ENCODE results near the gene ZNF417. TPM values are rescaled to one million over a fixed set of nuclear protein-coding genes. Genes with fewer than 3 reads are reported as not detected.
"Not testable (repeated sequence)": the region's sequence is repeated elsewhere in the genome, so short reads cannot be mapped to it uniquely, and the experiment has no call there.

Gene ZNF417
- polyA plus RNA-seq, 3 donors, result 2.2 to 2.6 (median 2.5) TPM

DNA sequence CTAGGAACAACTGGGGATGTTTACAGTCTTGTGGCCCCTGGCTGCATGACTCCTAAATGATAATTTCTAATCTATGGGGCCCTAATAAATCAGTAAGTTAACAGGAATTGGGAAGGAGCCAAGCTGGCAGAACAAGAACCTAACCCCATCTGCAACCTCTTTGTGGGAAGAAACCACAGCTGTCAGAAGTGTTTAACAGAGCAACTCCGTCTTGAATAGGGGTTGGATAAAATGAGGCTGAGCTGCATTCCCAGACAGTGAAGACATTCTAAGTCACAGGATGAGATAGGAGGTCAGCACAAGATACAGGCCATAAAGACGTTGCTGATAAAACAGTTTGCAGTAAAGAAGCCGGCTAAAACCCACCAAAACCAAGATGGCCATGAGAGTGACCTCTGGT, 25.7 kb downstream of the ZNF417 start:
- 44 to 60% (median 58%) methylated on average over 3 of the region's 3 CpGs for WGBS, 3 donors

DNA sequence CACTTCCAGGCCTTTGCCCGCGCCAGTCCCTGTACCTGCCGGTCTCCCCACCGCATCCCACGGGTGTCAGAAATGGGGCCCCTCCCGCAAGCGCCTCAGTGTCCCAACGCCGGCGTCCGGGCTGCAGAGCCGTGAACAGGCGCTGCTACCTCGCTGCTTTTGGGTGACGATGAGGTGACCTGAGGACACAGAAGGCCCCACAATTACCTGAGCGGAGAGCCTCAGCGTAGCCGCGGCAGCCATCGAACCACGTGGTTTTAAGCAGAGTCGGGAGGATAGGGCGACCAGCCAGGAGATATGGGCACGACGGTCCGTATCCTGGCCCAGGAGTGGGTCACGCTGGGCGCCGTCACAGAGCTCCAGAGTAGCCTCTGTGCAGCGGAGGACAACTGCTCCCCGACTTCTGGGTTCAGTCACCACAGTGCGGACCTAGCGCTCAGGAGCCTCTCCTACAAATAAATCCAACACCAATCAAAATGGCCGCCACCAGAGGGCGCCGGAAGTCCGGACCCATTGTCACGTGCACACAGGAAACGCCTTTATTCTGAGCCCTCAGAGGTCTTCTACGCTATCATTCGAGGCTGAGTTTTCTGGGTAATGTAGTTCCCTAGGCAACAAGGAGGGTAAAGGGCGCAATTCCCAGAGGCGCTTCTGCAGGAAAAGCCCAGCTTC, 27.7 kb downstream of the ZNF417 start, which contains the start of gene ZNF814:
Gene ZNF814, minus strand, starts transcription at position 478 of the 672 bp plus-strand sequence. Its CDS starts 235 bp downstream, at position 243.
- 1 to 4% (median 2%) methylated on average over 42 to 43 of the region's 43 CpGs for WGBS, 3 donors
- no peak within 1 kb of the TSS for H3K27ac ChIP-seq (ENCODE audit: low read depth, low read length)

More for the DNA sequence above, 25.7 kb downstream of the ZNF417 start:
- H3K27ac ChIP-seq (ENCODE audit: low read depth, low read length), result not testable (repeated sequence)

DNA sequence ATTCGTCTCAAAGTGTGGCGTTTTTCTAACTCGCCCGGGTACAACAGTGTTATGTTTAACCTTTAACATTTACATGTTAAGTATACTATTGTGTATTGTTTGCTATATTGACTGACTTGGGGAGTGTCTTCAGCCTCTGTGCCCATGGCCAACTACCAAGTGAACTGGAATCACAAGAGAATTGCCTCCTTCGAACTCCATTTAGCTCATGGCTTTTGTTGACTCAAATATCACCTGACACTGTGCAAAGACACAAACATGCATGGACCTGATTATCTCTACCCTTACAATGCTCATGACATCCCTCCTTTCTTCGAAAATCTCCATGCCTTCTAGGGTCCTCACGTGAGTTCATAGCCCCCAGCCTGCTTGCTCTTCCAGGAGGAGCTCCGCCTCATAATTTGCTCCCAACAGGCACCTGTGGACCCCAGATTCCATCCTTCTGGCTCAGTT, 28.3 kb downstream of the ZNF417 start:
- H3K27ac ChIP-seq (ENCODE audit: low read depth, low read length), result no peak overlapping the region
- 6 to 12% (median 9%) methylated on average over 8 of the region's 8 CpGs for WGBS, 3 donors

DNA sequence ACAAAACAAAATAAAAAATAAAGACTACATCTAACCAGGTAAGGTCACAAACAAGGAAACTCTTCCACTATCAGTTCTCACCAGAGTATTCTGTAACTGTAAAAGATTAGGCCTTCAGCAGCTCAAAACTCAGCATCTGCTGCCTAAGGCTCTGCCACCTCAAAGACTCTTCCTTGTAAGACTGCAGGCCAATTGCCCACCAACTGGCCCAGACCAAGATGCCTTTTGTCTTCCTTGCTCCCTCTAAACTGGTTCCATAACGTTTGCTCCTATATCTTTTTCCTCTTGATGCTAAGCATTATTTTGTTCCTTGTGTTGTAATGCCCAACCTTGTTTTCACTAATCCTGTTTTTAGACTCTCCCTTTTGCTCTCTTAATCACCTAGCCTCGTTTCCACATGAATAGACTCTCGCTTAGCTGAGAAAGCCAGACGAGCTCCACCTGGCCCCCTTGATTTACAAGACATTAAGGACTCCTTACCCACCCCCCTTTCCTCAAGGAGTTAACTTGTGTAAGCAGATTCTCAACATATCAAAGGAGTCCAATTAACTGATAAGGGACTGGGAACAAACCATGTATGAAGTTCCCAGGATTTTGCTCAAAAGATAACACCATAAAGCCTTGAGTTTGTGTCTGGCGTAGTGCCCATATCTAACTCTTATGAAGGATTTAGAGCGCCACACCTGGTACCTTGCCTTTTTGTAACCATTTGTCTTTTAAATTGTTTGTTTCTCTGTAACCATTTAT, 29.0 kb downstream of the ZNF417 start:
- H3K27ac ChIP-seq (ENCODE audit: low read depth, low read length), result no peak overlapping the region
- whole genome bisulfite sequencing, 3 donors, result 21 to 46% (median 41%) methylated on average over 6 of the region's 6 CpGs

DNA sequence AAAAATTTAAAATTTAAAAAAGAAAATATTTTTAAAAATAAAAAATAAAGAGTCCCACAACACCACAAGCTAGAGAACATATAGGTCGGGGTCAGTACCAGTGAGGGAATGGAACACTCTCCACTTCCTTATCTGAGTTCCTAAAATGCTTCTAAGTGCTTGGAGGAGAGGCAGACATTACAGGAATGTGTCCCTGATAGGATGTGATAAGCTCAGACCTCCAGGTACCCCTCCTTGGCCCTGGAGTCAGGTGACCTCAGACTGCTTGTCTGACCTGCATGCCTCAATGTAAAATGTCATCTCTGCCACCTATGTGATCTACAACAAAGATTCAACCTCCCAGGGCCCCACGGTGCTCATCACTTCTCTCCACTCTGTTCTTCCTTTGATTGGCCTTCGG, 30.3 kb downstream of the ZNF417 start:
- 82 to 90% (median 84%) methylated on average over 3 of the region's 3 CpGs for WGBS, 3 donors
- H3K27ac ChIP-seq (ENCODE audit: low read depth, low read length), result no peak overlapping the region

DNA sequence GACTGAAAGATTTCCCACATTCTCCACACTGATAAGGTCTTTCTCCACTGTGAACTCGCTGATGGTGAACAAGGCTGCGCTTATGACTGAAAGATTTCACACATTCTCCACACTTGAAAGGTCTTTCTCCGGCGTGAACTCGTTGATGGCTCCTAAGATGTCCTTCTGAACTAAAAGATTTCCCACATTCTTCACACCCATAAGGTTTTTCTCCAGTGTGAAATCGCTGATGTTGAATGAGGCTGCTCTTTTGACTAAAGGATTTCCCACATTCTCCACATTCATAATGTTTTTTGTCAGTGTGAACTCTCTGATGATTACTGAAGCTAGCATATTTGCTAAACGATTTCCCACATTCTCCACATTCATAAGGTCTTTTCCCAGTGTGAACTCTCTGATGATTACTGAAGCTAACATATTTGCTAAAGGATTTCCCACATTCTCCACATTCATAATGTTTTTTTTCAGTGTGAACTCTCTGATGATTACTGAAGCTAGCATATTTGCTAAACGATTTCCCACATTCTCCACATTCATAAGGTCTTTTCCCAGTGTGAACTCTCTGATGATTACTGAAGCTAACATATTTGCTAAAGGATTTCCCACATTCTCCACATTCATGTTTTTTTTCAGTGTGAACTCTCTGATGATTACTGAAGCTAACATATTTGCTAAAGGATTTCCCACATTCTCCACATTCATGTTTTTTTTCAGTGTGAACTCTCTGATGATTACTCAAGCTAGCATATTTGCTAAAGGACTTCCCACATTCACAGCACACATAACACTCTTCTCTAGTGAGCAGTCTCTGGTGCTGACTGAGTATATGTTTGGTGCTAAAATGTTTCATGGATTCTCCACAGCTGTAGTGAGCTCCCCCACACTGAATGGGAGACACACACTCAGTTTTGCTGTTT, 42.3 kb downstream of the ZNF417 start:
- 92 to 94% (median 93%) methylated on average over 8 of the region's 8 CpGs for WGBS, 3 donors
- H3K27ac ChIP-seq (ENCODE audit: low read depth, low read length), result not testable (repeated sequence)

DNA sequence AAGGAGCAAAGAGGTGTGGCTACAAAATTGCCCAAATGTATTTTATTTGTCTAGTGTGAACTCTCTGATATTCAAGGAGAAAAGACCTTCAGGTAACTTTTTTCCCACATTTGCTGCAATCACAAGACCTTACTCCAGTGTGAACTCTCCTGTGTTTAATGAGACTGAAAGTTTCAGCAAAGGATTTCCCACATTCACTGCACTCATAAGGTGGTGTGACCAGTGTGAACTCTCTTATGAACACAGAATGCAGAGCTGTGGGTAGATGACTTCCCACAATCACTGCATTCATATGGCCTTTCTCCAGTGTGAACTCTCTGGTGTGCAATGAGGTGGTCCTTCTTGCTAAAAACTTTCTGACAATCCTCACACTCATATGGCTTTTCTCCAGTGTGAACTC, 43.9 kb downstream of the ZNF417 start:
- H3K27ac ChIP-seq (ENCODE audit: low read depth, low read length), result no peak overlapping the region

DNA sequence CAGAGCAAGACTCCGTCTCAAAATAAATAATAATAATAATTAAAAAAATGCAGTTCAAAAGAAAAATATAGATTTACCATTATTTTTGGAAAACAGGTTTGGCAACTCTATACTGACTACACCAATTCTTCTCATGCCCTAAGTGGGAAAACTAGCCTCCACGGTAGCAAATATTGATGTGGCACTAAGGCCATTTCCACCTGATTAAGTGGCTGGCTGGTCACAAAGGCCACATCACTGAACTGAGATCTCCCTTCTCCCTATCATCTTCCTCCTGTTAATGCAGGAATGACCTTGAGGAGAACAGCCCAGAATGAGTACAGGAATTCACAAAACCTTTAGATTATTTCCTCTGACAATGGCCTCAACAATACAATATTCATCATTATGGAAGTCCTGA, 46.2 kb downstream of the ZNF417 start:
- 42 to 97% (median 95%) methylated on average over 2 of the region's 2 CpGs for WGBS, 3 donors
- no peak overlapping the region for H3K27ac ChIP-seq (ENCODE audit: low read depth, low read length)

DNA sequence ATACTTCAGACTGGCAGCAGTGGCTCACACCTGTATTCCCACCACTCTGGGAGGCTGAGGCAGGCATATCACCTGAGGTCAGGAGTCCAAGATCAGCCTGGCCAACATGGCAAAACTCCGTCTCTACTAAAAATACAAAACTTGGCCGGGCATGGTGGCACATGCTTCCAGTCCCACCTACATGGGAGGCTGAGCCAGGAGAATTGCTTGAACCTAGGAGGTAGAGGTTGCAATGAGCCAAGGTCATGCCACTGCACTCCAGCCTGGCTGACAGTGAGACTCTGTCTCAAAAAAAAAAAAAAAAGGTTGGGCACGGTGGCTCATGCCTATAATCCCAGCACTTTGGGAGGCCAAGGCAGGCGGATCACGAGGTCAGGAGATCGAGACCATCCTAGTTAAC, 46.7 kb downstream of the ZNF417 start:
- not testable (repeated sequence) for H3K27ac ChIP-seq (ENCODE audit: low read depth, low read length)
- WGBS, 3 donors, result 97 to 98% (median 98%) methylated on average over 5 to 6 of the region's 6 CpGs

DNA sequence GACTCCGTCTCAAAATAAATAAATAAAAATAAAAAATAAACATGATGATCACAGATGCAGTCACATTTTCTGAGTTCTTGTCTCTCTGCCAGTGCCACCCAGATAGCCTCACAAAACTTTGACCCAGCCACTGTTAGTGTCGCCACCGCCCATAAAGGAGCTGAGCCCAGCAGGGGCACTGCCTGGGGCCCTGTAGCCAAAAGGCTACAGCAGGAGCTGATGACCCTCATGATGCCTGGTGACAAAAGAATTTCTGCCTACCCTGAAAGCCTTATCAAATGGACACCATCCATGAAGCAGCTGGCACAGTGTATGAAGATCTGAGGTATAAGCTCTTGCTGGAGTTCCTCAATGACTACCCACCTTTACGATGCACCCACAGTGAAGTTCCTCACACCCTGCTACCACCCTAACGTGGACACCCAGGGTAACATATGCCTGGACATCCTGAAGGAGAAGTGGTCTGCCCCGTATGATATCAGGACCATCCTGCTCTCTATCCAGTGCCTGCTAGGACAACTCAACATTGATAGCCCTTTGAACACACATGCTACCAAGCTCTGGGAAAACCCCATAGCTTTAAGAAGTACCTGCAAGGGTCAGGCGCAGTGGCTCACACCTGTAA, 48.4 kb downstream of the ZNF417 start:
- H3K27ac ChIP-seq (ENCODE audit: low read depth, low read length), result no peak overlapping the region
- WGBS, 3 donors, result 97 to 98% (median 97%) methylated on average over 7 of the region's 7 CpGs

Other genes starting within 250 kb of the ZNF417 start
- gene ZSCAN4, start 247.7 kb downstream of the ZNF417 start, polyA plus RNA-seq, result under 1 TPM in 2 of 3 donors, not detected in 1; 0.04 to 0.67 TPM
- gene ZNF551, start 234.6 kb downstream of the ZNF417 start, polyA plus RNA-seq, result 1 to 10 TPM; 1.7 to 3.4 (median 2.8) TPM
- gene ZNF154, start 207.4 kb downstream of the ZNF417 start, polyA plus RNA-seq, result under 1 TPM; 0.67 to 0.79 (median 0.67) TPM
- 1 to 10 TPM; 1.5 to 3.4 (median 2.5) TPM for gene ZNF671, start 189.0 kb downstream of the ZNF417 start, polyA plus RNA-seq
- 1 to 10 TPM; 2.2 to 4.4 (median 2.8) TPM for gene ZNF776, start 169.8 kb downstream of the ZNF417 start, polyA plus RNA-seq
- gene ZNF586, start 146.9 kb downstream of the ZNF417 start, polyA plus RNA-seq, result 1 to 10 TPM; 3.3 to 6.1 (median 3.8) TPM
- gene ZNF552, start 101.7 kb downstream of the ZNF417 start, polyA plus RNA-seq, result 1 to 10 TPM; 2.2 to 3.4 (median 3.0) TPM
- gene ZNF587B, start 86.3 kb downstream of the ZNF417 start, polyA plus RNA-seq, result 1 to 10 TPM; 2.5 to 5.2 (median 5.1) TPM
- 1 to 10 TPM; 5.1 to 6.5 (median 6.5) TPM for gene ZNF587, start 66.7 kb downstream of the ZNF417 start, polyA plus RNA-seq
- gene ZNF814, start 27.6 kb downstream of the ZNF417 start, polyA plus RNA-seq, result 1 to 10 TPM; 2.7 to 4.1 (median 4.0) TPM
- gene ZNF418, start 18.8 kb upstream of the ZNF417 start, polyA plus RNA-seq, result 1 to 10 TPM in 1 of 3 donors, under 1 TPM in 2; 0.79 to 2.2 (median 0.94) TPM
- 1 to 10 TPM; 1.1 to 2.5 (median 1.5) TPM for gene ZNF256, start 31.1 kb upstream of the ZNF417 start, polyA plus RNA-seq
- 1 to 10 TPM in 1 of 3 donors, under 1 TPM in 2; 0.23 to 2.2 (median 0.56) TPM for gene C19orf18, start 57.9 kb upstream of the ZNF417 start, polyA plus RNA-seq
- gene ZNF606, start 86.2 kb upstream of the ZNF417 start, polyA plus RNA-seq, result 1 to 10 TPM; 3.9 to 6.0 (median 4.8) TPM
- gene ZSCAN1, start 117.4 kb upstream of the ZNF417 start, polyA plus RNA-seq, result under 1 TPM in 2 of 3 donors, not detected in 1; 0.11 to 0.28 TPM
- 1 to 10 TPM; 2.5 to 3.4 (median 3.1) TPM for gene ZNF135, start 142.7 kb upstream of the ZNF417 start, polyA plus RNA-seq
- gene ZSCAN18, start 181.6 kb upstream of the ZNF417 start, polyA plus RNA-seq, result 10 to 100 TPM; 25.7 to 32.7 (median 32.0) TPM
- gene ZNF329, start 234.2 kb upstream of the ZNF417 start, polyA plus RNA-seq, result 1 to 10 TPM; 2.3 to 5.8 (median 3.0) TPM